Measurements from ENCODE around the gene MGLL.

MGLL gene

DNA sequence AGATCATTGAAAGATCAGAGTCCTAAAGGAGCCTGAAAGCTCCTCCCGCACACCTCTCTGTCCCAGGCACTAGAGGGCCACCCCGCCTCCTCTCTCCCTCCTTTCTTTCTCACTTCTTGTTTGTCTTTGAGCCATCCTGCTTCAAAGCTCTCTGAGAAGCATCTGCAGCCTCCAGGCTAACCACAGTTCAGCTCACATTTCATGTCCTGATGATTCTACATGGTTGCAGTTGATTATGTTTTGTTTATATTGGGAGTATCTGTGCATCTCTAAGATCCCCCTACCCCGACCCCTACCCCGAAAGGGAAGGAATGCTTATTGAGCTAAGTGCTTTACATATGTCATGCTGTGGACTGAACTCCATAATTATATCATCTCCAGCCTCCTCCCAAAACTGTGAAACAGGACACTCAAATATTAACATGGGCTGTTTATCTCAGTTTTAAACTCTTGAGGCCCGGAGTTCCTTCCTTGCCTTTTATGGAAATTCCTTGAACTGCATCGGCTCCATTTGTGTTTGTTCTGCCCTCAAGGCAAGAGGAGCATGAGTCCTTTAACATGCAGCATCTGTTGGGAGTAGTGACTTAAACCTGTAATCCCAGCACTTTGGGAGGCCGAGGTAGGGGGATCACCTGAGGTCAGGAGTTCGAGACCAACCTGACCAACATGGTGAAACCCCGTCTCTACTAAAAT lies 30.9 kb downstream of the MGLL start:
- peak; percentile 48 for DNase-seq (ENCODE audit: extremely low spot score, insufficient read length, low read depth)
- peak; percentile 84 for FAIRE-seq

DNA sequence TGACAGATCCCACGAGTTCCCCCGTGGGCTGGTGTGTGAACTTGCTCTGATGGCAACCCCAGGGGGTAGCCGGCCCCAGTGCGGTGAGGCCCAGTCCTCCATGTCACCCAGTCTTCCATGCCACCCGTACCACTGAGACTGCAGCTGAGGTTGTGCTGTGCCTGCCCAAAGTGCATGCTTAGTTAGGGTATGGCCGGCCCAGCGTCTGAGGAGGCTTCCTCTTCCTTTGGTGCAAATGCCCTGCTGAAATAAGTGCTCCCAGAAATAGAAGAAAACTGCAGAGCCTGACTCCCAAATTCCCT lies 31.5 kb downstream of the MGLL start:
- DNase-seq (ENCODE audit: extremely low spot score, insufficient read length, low read depth) (no peak), FAIRE-seq (no peak)

GRCh38 chr3:127789990-127790881 lies 32.1 kb downstream of the MGLL start:
- FAIRE-seq, result no peak

DNA sequence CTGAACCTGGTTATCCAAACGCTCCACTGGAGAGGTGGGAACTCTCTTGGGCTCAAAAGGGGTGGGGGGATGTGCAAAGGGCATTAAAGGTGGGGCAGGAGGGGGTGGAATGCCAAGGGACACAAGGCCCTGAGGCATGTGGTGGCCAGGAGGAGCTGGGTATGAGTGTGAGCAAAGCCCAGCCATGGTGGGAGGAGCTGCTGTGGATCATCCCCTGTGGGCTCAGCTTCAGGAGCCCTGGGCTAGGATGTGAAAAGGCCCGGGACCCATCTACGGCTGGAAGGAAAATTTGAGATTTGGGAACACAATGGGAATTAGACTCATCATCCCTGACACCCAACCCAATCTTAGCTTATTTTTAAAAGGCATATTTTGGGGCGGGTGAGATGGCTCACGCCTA lies 33.3 kb downstream of the MGLL start:
- no peak for FAIRE-seq
- no peak for DNase-seq (ENCODE audit: extremely low spot score, insufficient read length, low read depth)

More at GRCh38 chr3:127789990-127790881, 32.1 kb downstream of the MGLL start:
- DNase-seq (ENCODE audit: extremely low spot score, insufficient read length, low read depth), result no peak

DNA sequence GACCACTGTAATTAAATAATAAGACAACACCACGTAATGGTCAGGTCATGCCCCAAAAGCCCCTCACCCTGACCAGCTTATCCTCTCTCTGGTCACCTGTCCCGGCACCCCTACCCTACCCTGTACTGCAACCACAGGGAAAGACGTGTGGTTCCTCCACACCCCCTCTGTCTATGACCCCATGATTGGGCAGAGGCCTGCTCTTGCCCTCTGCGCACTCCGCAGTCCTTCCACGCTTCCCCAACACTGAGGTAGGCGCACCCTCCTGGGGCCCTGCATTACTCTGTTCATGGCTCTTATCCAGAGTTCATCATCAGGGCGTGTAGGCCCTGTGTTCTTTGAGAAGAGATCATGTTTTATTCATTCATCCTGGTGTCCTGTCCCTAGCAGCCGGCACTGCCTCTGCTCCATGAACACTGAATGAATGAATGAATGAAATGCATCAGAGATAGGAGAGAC lies 33.8 kb downstream of the MGLL start:
- DNase-seq (ENCODE audit: extremely low spot score, insufficient read length, low read depth) (no peak), FAIRE-seq (no peak)

GRCh38 chr3:127787571-127788365 lies 34.5 kb downstream of the MGLL start:
- FAIRE-seq, result no peak
- no peak for DNase-seq (ENCODE audit: extremely low spot score, insufficient read length, low read depth)

- DNase-seq (ENCODE audit: extremely low spot score, insufficient read length, low read depth), result no peak
- FAIRE-seq, result no peak
Observed at GRCh38 chr3:127787071-127787490, 35.2 kb downstream of the MGLL start.

DNA sequence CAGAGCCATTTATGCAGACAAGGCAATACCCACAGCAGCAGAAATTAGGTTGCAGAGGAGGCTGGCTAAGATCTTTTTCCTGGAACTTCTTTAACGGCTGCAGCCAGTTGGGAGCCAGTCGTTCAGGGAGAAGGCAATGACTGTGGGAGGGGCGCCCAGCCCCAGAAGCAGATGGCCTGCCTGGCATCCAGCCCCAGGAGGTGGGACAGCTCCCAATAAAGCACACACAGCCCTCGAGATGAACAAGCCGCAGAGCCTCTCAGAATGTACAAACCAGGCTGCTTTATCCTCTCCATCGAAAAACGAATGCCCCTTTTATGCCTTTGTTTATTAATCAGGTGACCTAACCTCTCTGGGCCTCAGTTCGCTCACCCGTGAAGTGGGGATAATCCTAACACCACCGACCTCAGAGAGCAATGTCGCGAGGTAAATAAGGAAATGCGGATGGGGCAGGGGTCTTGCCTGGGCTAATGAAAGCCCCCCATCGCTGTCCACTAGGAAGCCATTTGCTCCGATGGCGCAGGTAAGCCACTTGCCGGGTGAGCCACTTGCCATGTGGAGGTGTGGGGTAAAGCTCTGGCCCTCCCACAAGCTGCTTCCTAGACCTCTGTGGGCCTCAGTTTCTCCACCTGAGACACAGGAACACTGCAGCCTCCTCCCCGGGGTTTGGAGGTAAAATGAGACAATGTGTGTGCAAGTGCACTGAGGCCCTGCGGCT lies 35.8 kb downstream of the MGLL start:
- FAIRE-seq (no peak), DNase-seq (ENCODE audit: extremely low spot score, insufficient read length, low read depth) (no peak)

DNA sequence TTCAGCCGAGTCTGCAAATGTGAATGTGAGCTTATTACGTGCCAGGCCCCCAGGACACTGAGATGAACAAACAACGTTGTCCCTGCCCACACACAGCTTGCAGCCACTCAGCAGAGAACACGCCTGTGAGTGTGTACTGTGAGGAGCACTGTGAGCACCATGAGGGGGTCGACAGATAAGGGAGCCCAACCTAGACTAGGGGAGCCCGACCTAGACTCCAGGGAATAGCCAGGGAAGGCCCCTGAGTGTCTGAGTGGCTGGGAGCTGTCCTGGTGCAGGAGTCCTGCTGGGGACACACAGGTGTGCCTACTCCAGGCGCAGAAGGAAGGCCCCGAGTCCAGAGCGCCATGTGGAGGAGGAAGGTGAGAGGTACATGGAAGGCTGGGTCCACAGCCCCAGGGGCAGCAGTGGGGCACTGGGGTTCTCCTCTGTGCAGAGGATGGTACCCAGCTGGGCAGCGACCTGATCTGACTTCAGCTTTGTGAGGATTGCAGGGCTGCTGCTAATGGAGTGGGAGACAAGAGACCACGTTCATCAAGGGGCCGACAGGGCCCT lies 36.5 kb downstream of the MGLL start:
- FAIRE-seq, result peak; percentile 36

GRCh38 chr3:127784865-127785710 lies 37.2 kb downstream of the MGLL start:
- no peak for DNase-seq (ENCODE audit: extremely low spot score, insufficient read length, low read depth)
- no peak for FAIRE-seq

More for the DNA sequence above, 36.5 kb downstream of the MGLL start:
- DNase-seq (ENCODE audit: extremely low spot score, insufficient read length, low read depth), result no peak

DNA sequence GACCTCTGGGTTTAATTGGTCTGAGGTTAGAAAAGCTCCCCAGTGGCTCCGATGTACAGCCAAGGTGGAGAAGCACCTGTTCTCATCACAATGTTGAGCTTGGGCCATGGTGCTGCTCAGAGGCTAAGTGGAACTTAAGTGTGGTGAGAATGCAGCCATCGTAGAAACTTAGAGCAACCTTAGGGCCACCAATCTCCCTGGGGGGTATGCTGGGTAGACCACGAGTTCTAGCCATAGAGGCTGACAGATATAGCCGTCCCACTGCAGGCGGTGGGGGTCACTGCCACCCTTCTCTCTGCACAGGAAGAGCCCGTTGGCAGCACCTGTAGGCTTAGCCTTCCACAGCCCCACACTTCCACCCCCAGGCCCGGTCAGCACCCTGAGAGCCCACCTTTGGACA lies 38.0 kb downstream of the MGLL start:
- FAIRE-seq (peak; percentile 75), DNase-seq (ENCODE audit: extremely low spot score, insufficient read length, low read depth) (no peak)

DNA sequence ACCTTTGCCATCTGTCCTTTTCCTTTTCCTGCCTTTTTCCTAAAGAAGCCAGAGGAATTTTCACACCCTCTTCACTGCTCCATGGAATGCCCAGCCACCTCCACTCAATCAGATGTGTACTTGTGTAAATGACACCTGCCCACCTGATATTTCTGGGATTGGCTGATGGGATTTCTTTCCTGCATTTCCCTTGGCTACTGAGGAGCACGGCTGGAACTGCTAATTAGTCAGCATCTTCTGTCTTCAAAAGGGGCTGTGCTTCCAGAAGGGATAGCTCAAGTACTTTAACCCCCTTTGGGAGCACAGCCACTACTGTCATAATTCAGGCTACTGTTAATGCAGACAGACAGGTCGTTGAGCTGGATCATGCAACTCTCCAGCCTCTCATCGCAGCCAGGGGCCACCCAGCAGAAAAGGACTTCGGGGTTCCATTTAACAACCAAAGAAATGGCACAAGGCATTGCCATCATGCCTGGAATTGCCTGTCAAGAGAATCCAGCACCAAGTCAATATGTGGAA lies 38.6 kb downstream of the MGLL start:
- no peak for DNase-seq (ENCODE audit: extremely low spot score, insufficient read length, low read depth)
- FAIRE-seq, result no peak

GRCh38 chr3:127783166-127783565 lies 39.1 kb downstream of the MGLL start:
- DNase-seq (ENCODE audit: extremely low spot score, insufficient read length, low read depth) (no peak), FAIRE-seq (no peak)

- DNase-seq (ENCODE audit: extremely low spot score, insufficient read length, low read depth) (no peak), FAIRE-seq (no peak)
Observed at GRCh38 chr3:127781411-127782001, 40.8 kb downstream of the MGLL start.

DNA sequence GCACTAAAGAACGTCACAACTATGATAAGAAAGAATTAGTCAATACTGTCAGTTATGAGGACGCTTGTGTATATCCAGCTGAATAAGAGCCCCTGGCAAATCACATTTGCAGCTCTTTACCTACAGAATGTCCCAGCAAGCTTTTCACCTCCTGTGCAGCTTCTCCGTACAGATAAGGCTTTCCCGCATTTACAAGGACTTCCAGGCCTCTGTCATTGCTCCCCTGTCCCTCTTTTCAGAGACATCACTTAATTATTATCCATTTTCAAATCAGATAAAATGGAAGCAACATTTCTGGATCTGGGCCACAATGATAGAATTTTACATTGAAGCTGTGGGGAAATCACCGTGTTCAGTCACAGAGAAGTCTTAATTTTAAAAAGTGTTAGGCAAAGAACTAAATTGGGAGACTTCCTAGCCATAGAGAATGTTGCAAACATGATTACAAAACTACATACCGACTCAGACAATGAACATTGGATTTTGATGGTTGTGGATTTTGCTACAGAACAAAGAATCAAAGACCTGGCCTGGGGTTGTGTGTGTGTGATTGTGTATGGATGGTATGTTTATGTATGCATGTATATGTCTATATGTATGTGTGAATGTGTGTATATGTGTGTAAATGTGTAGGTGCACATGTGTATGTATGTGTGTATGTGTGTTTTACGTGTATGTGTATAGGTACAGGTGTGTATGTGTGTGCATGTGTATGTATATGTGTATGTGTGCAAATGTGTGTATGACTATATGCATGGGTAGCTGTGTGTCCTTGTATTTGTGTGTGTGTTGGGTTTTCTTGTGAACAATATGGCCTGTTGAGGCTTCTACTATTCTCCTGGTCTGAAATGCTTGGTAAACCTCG lies 41.5 kb downstream of the MGLL start:
- DNase-seq (ENCODE audit: extremely low spot score, insufficient read length, low read depth) (no peak), FAIRE-seq (no peak)

- DNase-seq (ENCODE audit: extremely low spot score, insufficient read length, low read depth) (no peak), FAIRE-seq (peak; percentile 78)
Observed at GRCh38 chr3:127779747-127780146, 42.6 kb downstream of the MGLL start.

- DNase-seq (ENCODE audit: extremely low spot score, insufficient read length, low read depth) (no peak), FAIRE-seq (no peak)
Observed at GRCh38 chr3:127777921-127778656, 44.2 kb downstream of the MGLL start.
